AG09319 (cell line): ENCODE data around the gene PTPRT.

ENCODE experiments used
- DNase-seq: peaks from one replicate; pipeline ENCODE4 v3.0.0-alpha.2; 2010; ENCODE audit warnings: low read depth; ENCODE audit errors: extremely low read depth
- TF ChIP-seq, protein P1 (sequence below): IDR thresholded peaks from 2 replicates; pipeline ENCODE4 v1.5.1; 2011; ENCODE audit warnings: low read depth, mild to moderate bottlenecking, inconsistent platforms, low read length, moderate library complexity

The PTPRT gene

DNA sequence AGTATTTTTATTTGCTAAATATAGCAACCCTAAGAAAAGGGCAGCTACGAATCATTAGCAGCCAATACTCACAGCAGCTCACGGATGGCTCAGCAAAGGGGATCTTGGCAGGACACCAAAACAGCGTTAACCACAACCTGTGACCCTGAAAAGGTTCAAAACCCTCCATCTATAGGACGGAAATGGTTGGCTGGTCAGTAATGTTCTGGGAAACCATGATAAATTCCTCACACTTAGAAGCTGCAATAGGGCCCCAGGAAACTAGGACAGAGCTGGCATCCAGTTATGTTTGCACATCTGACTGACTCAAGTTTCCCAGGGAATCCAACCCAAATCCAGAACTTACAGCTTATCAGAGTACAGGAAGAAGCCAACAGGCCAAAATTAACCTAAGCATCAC, 30.9 kb upstream of the PTPRT start:
- DNase-seq, result no peak
- TF ChIP-seq, protein P1, sequence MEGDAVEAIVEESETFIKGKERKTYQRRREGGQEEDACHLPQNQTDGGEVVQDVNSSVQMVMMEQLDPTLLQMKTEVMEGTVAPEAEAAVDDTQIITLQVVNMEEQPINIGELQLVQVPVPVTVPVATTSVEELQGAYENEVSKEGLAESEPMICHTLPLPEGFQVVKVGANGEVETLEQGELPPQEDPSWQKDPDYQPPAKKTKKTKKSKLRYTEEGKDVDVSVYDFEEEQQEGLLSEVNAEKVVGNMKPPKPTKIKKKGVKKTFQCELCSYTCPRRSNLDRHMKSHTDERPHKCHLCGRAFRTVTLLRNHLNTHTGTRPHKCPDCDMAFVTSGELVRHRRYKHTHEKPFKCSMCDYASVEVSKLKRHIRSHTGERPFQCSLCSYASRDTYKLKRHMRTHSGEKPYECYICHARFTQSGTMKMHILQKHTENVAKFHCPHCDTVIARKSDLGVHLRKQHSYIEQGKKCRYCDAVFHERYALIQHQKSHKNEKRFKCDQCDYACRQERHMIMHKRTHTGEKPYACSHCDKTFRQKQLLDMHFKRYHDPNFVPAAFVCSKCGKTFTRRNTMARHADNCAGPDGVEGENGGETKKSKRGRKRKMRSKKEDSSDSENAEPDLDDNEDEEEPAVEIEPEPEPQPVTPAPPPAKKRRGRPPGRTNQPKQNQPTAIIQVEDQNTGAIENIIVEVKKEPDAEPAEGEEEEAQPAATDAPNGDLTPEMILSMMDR, result no peak

DNA sequence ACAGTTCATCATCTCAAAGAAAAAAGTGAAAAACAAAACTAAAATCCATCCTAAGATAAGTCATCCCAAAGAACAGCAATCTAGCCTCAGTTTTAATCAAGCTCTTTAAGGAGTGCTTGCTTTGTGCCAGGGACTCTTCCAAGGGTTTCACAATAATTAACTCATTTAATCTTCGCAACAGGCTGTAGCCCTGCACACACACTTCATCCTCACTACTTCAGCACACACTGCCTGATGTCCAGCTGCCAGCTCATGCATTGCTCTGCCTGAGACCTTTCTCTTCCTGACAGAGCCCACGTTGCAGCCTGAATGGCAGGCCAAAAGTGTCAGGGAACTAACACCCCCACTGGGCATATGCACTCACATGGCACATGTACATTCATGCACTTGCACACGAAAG, 21.2 kb upstream of the PTPRT start:
- DNase-seq, result no peak
- TF ChIP-seq, protein P1, result no peak

DNA sequence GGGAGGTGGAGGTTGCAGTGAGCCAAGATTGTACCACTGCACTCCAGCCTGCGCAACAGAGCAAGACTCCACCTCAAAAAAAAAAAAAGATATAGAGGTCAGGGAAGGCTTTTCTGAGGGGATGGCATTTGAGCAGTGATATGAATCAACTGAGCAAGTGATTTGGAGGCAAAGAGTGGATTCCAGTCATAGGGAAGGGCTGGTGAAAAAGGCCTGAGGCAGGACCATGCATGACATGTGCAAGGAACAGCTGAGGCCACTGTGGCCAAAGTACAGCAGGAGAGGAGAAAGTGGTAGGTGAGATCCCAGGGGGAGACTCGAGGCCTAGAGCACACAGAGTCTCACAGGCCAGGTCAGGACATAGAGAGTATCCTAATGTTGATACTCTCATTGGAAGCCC, 20.1 kb upstream of the PTPRT start:
- no peak for DNase-seq
- TF ChIP-seq, protein P1, result no peak

DNA sequence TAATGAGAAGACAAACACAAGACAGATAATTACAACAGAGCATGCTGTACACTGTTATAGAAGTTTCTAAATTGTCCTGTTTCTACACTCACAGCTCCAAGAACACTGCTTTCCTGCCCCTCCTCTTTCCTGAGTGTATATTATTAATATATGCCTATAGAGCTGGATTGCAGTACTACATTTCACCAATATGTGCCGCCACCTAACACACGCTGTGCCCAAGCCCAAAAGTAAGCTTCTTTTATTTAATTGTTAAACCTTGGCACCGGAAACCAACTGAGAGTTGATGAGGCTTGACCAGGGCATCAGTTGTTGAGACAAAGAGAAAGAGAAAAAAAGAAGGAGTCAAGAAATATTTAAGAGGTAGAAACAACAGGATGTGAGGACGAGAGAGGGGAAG, 16.0 kb upstream of the PTPRT start:
- DNase-seq, result no peak
- TF ChIP-seq, protein P1, result no peak

DNA sequence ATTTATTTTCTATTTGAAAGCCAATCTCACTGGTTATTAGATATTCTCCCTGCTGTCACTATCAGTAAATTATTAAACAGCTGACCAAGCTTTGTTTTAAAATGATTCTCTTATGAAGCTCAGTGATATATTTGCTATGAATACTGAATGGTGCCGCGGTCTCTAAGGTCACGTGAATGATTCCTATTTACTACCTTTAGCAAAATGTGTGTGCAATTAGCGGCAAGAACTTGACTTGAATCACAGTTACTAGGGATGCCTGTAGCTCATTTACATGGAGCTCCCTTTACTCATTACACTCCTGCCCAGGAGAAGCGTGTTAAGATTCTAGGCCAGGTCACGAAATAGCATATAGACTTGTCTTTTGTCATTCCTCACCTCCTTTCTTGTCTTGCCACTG, 12.4 kb upstream of the PTPRT start:
- DNase-seq, result no peak
- TF ChIP-seq, protein P1, result no peak

DNA sequence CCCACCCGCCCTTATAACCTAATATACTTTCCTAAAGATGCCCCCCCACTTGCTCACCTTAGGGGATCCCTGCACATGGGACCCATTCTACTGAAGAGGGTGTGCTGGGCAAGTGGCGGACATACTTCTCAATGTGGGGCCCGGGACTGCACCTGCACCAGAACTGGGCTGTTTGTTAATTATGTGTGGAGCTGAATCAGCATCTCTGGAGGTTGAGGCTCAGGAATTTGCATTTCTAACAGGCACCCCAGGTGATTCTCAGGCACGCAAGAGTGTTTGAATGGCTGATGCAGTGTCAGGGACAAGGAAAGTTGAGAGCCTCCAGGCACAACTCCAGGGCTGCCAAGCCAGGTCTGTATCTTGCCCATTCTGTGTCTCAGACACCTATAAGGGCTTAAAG, 8.9 kb upstream of the PTPRT start:
- DNase-seq, result no peak
- TF ChIP-seq, protein P1, result no peak

DNA sequence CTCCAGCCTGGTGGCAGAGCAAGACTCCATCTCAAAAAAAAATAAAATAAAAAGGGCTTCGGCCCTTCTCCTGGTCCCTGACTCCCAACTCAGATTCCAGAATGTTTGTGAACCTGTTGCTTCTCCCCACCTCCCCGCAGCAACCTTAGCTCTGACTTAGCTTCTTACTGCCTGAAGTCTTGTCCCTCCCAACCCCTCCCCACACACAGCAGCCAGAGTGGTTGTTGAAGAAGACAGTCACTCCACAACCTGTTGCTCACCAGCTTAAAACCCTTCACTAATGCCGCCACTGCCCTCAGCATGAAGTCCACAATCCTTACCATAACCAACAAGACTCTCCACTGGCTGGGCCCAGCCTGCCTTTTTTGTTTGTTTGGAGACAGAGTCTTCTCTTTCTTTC, 6.5 kb upstream of the PTPRT start:
- TF ChIP-seq, protein P1, result no peak
- DNase-seq, result no peak
